ENCODE data around the gene FPR2. TPM values are rescaled to one million over a fixed set of nuclear protein-coding genes. Genes with fewer than 3 reads are reported as not detected.

The FPR2 gene
- total and polyA plus RNA-seq, 9 of the 15 experiments (the other 6 are each of a cell fraction or from before 2014, with no cell fraction given): 0.03 to 0.15 (median 0.07) TPM; not detected in 6

GRCh38 chr19:51808333-51808986 is 47.5 kb downstream of the FPR2 start (continued):
- peak in 1 of 2 experiments; percentile 11; a peak in 1 of 4 replicates for TF ChIP-seq TRIM24 (IDR thresholded peaks at IDR 0.05)
- 0 out of 4 replicates have a peak, but pooled peaks of 1 of the 2 experiments have one; percentile 2 for TF ChIP-seq RCOR1 (IDR thresholded peaks at IDR 0.05; ENCODE audit: borderline replicate concordance in 1 of 2, low read depth in 2 of 2, low read length in 2 of 2)
- 0 out of 2 replicates have a peak, but pooled peaks have one; percentile 25 for TF ChIP-seq NFRKB (IDR thresholded peaks at IDR 0.05; ENCODE audit: low read depth)
- no peak for TF ChIP-seq PHTF2 (CRISPR knock-in tag; IDR thresholded peaks at IDR 0.05)
- TF ChIP-seq C11orf30 (IDR thresholded peaks at IDR 0.05; ENCODE audit: low read depth): peak; percentile 97
- peak; percentile 63; the same call in 1 of the 2 replicates for TF ChIP-seq REST (IDR thresholded peaks at IDR 0.05; ENCODE audit: borderline replicate concordance)
- TF ChIP-seq REST (CRISPR knock-in tag; IDR thresholded peaks at IDR 0.05; ENCODE audit: low read depth): no peak
- TF ChIP-seq CTBP1 (IDR thresholded peaks at IDR 0.05; ENCODE audit: borderline replicate concordance): 0 out of 2 replicates have a peak, but pooled peaks have one; percentile 13

All from K562 (cell line).